Stimulated activated CD4-positive, alpha-beta T cell treated with anti-CD3 and anti-CD28 coated beads, Interleukin-4, amount 100 ng/mL, for 4 hours (primary cell): Measurements from ENCODE around the gene ZNF768.
"Not testable (repeated sequence)": the region's sequence is repeated elsewhere in the genome, so short reads cannot be mapped to it uniquely, and the experiment has no call there.

Experiments
- DNase-seq, 2 experiments: peaks; one replicate each; pipeline ENCODE4 v3.0.0-alpha.2; 2020

Gene ZNF768

GRCh38 chr16:30503403-30504296, 22.7 kb downstream of the ZNF768 start:
- DNase-seq = no peak

DNA sequence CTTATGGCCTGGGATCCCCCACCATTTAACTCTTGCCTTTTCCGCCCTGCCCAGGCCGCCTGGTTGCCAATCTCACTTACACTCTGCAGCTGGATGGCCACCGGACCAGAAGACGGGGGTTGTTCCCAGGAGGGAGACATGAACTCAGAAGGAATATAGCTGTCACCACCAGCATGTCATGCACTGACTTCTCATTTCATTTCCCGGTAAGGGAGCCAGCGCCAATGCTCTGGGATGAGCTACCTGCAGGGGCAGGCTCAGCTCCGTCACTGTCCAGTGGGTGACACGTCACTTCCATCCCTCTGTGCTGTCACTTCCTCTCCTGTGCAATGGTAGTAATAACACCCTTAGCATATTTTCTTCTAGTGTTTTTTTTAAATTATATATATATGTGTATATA, 27.1 kb downstream of the ZNF768 start:
- DNase-seq = no peak

GRCh38 chr16:30494709-30495108, 31.7 kb downstream of the ZNF768 start:
- DNase-seq = no peak

- no peak for DNase-seq
These were observed 32.4 kb downstream of the ZNF768 start for GRCh38 chr16:30493941-30494488.

DNA sequence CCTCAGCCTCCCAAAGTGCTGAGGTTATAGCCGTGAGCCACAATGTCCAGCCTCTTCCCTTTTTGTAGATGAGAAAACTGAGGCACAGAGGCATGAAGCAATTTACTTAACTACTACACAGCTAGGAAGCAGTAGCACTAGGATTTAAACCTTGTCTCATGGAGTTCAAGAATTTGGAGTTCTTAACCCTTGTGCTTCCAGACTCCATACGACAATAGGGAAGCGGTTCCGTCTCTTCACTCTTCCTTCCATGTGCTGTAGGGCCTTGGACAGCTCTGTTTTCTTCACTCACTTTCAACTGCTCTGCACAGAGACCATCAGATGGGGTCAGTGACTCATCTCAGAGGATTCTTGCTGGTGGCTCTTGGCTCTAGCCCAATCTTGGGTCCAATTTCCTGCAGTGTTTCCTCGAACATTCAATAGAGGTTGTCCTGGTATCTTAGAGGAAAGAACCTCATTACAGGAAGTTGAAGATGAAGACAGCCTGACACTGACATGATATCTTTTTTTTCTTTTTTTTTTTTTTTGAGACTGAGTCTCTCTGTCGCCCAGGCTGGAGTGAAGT, 34.5 kb downstream of the ZNF768 start:
- DNase-seq = peak in 1 of 2 experiments; percentile 36

DNA sequence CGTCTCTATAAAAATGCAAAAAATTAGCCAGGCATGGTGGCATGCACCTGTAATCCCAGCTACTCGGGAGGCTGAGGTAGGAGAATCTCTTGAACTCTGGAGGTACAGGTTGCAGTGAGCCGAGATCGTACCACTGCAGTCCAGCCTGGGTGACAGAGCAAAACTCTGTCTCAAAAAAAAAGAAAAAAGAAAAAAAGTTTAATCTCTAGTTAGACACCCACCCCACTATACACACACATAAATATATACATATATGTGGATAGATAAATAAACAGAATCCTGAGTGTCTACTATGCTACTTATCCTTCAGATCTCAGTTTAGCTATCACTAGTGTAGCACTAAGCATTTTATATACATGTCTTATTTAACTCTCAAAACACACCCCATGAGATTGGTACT, 35.1 kb downstream of the ZNF768 start:
- DNase-seq = no peak

DNA sequence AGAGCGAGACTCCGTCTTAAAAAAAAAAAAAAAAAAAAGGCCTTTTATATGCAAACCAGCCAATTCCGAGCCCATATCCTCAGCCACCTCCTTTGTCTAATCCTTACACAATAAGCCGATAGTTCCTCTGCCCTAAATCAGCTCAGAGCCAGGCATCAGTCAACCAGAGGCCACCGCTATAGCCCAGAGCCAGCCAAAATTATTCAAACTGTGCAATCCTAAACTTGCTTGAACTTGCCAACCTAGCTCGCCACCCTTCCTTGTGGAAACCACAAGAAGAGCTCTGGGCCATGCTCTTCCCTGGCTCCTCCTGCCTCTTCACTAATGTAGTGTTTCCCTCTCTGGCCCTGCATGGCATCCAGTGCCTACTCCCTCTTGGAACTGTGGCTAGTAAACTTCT, 36.2 kb downstream of the ZNF768 start:
- DNase-seq = no peak

GRCh38 chr16:30488764-30489605, 37.4 kb downstream of the ZNF768 start:
- DNase-seq = no peak

GRCh38 chr16:30485818-30486436, 40.4 kb downstream of the ZNF768 start:
- DNase-seq = no peak

DNA sequence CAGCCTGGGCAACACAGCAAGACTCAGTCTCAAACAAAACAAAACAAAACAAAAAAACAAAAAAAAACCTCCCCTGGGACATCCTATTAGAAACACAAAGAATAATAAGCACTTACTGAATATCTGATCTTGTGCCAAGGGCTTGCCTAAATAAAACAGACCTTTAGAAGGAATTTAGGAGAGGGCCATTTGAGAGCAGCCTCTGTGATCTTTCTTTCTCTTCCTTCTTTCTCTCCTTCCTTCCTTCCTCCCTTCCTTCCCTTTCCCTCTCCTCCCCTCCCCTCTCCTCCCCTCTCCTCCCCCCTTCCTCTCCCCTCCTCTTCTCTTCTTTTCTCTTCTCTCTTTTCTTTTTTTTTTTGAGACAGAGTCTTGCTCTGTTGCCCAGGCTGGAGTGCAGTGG, 41.5 kb downstream of the ZNF768 start:
- DNase-seq = no peak

DNA sequence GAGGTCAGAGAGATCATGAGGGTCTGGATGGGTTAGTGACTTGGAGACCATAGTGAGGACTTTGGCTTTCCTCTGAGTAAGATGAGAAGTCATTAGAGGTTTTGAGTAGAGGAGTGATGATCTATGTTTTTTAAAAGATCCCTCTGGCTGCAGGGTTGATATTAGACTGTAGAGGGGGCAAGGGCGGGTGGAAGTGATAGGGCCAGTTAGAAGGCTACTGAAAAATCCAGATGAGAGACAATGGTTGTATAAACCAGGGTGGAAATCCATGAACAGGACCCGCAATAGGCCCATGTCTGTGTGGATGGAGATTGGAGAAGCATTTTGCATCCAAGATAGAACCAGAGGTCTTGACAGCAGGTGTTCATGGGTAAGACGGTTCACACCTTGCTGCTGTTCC, 44.0 kb downstream of the ZNF768 start:
- no peak for DNase-seq

- no peak for DNase-seq
These were observed 45.0 kb downstream of the ZNF768 start for GRCh38 chr16:30481381-30481780.

DNA sequence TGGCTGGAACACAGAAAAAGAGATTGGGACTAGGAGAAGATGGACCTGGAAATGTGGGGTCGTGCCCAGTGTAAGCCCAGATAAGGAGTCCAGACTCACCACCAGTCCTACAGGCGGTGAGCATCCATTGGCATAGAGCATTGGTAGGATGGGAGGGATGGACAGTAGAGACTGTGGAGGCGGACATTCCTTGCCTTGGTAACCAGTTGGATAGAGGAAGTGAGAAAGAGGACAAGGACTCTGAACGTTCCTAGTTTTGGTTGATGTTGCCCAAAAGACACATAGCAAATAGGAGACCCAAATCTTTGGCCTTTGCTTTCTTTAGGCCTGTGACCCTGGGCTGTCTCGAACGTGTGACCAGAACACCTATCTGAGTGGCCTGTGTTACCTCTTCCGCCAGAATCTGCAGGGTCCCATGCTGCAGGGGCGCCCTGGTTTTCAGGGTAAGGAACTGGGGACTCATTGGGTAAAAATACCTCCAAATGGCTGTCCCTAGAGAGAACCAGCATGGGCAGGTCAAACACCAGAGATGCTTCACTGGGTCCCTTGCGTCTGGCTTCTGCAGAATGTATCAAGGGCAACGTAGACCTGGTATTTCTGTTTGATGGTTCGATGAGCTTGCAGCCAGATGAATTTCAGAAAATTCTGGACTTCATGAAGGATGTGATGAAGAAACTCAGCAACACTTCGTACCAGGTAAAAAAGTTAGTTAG, 47.4 kb downstream of the ZNF768 start:
- no peak for DNase-seq

DNA sequence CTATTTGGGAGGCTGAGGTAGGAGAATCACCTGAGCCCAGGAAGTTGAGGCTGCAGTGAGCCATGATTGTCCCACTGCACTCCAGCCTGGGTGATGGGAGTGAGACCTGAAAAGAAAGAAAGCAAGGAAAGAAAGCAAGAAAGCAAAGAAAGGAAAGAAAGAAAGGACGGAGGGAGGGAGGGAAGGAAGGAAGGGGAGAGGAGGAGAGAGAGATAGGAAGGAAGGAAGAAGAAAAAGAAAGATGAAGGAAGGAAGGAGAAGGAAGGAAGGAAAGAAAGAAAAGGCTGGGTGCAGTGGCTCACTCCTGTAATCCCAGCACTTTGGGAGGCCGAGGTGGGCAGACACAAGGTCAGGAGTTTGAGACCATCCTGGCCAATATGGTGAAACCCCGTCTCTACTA, 48.6 kb downstream of the ZNF768 start:
- not testable (repeated sequence) for DNase-seq

DNA sequence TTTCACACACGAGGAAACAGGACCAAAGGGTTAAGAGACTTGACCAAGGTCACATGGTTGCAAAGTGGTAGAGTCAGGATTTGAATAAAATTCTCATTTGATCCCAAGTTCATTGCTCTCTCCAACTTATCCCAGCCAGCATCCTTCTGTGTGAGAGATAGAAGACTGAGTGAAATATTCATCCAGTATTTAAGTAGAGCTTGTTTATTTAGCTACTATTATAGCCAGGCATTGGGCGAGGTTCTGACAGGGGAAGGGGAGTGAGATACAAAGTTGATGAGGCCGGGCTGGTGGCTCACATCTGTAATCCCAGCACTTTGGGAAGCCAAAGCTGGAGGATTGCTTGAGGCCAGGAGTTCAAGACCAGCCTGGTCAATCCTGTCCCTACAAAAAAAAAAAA, 49.4 kb downstream of the ZNF768 start:
- no peak for DNase-seq

DNA sequence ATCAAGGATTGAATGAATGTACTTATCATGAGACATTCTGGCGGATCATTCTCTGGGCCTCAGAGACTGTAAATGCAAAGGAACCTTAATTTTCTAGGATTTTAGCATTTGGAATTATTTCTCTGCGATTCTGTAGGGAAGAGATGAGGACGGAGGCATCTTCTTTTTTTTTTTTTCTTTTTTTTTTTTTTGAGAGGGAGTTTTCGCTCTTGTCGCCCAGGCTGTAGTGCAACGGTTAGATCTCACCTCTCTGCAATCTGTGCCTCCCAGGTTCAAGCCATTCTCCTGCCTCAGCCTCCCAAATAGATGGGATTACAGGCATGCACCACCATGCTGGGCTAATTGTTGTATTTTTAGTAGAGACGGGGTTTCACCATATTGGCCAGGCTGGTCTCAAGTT, 51.7 kb downstream of the ZNF768 start:
- DNase-seq = no peak

DNA sequence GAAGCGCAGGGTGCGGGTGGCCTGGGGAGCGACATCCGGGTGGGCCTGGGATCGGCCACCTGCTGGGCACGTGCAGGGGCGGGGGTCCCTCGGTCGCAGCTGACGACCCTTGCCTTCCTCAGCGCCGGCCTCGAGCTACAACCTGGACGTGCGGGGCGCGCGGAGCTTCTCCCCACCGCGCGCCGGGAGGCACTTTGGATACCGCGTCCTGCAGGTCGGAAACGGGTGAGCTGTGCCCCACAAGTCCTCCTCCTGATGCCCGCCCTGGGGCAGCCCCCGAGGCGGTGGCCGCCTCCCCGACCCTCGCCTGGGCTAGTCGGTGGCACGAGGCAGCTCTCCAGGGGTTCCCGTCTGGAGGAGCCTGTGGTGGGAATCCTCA, 52.3 kb downstream of the ZNF768 start:
- DNase-seq = no peak
